Measurements from ENCODE around the gene ANXA1. TPM values are rescaled to one million over a fixed set of nuclear protein-coding genes. Genes with fewer than 3 reads are reported as not detected.

The ANXA1 gene
- total and polyA plus RNA-seq, 11 donors: 29.4 to 139 (median 52.7) TPM

GRCh38 chr9:73137914-73138313 is 13.8 kb upstream of the ANXA1 start:
- no peak for TF ChIP-seq POLR2A (IDR thresholded peaks at IDR 0.05)
- no peak for TF ChIP-seq CTCF (IDR thresholded peaks at IDR 0.05)
- Histone ChIP-seq H3K9me3 (no peaks in the 10 kb centered on the region), H3K36me3 (no peaks in the 10 kb centered on the region), H3K27me3 (no peaks in the 10 kb centered on the region), H3K4me1 (peaks cover 0 to 17% (median 3%) of the 10 kb centered on the region in 12 donors), H3K27ac (peak overlapping the region in 1 of 12 donors; percentile 4), H3K4me3 (no peak overlapping the region)
- no peak for ATAC-seq
- 91 to 94% (median 92%) methylated on average over 2 of the region's 2 CpGs for WGBS, 4 donors
- intact Hi-C loops (cut with DNase I): no loop called here
- DNase-seq: no peak

GRCh38 chr9:73138516-73138915 is 13.1 kb upstream of the ANXA1 start:
- TF ChIP-seq CTCF (IDR thresholded peaks at IDR 0.05) (no peak), POLR2A (IDR thresholded peaks at IDR 0.05) (no peak)
- H3K4me3 ChIP-seq: no peak overlapping the region
- no peak for DNase-seq
- H3K9me3 ChIP-seq: no peaks in the 10 kb centered on the region
- peak overlapping the region in 1 of 12 donors; percentile 4 for H3K27ac ChIP-seq
- 83 to 91% (median 89%) methylated on average over 2 of the region's 2 CpGs for WGBS, 4 donors
- H3K36me3 ChIP-seq: no peaks in the 10 kb centered on the region
- no peak for ATAC-seq
- intact Hi-C loops (cut with DNase I): no loop called here
- H3K4me1 ChIP-seq: peaks cover 0 to 16% (median 2%) of the 10 kb centered on the region in 12 donors
- no peaks in the 10 kb centered on the region for H3K27me3 ChIP-seq

GRCh38 chr9:73141282-73141681 is 10.4 kb upstream of the ANXA1 start:
- DNase-seq (no peak), ATAC-seq (no peak)
- Histone ChIP-seq H3K27me3 (no peaks in the 10 kb centered on the region), H3K4me1 (peaks cover 0 to 32% (median 6%) of the 10 kb centered on the region in 12 donors), H3K36me3 (no peaks in the 10 kb centered on the region), H3K27ac (no peak overlapping the region), H3K9me3 (no peaks in the 10 kb centered on the region), H3K4me3 (no peak overlapping the region)
- intact Hi-C loops (cut with DNase I): no loop called here
- no peak for TF ChIP-seq POLR2A (IDR thresholded peaks at IDR 0.05)
- TF ChIP-seq CTCF (IDR thresholded peaks at IDR 0.05): no peak
- WGBS, 4 donors: 60 to 70% (median 68%) methylated on average over 1 of the region's 1 CpG

GRCh38 chr9:73143711-73144328 is 7.8 kb upstream of the ANXA1 start:
- H3K27ac ChIP-seq: peak overlapping the region in 9 of 12 donors; percentile 3 to 85 (median 15)
- ATAC-seq (peak in 3 of 4 donors; percentile 68 to 84 (median 72)), DNase-seq (no peak)
- no peak overlapping the region for H3K4me3 ChIP-seq
- peaks cover 0 to 44% (median 11%) of the 10 kb centered on the region in 12 donors for H3K4me1 ChIP-seq
- H3K36me3 ChIP-seq: no peaks in the 10 kb centered on the region
- no peaks in the 10 kb centered on the region for H3K27me3 ChIP-seq
- no peak for TF ChIP-seq POLR2A (IDR thresholded peaks at IDR 0.05)
- intact Hi-C loops (cut with DNase I): no loop called here
- 45 to 51% (median 49%) methylated on average over 2 of the region's 2 CpGs for WGBS, 4 donors
- no peaks in the 10 kb centered on the region for H3K9me3 ChIP-seq
